ENCODE measurements around the gene SUSD6.

SUSD6 gene

DNA sequence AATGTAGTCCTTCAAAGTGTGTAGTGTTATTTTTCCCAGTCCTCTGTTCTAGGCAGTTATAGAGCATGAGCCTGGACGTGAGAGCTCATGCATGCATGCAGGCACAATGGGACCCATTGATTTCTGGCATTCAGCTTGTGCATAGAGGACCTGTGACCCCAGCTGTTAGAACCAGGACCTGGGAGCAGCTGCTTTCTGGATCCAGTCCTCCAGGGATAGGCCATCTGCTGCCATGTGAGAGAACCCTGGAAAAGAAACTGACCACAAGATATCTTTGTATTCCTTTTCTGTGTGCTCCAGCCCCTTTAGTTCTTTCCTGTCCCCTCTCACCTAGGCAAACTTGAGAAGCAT is 76.9 kb downstream of the SUSD6 start:
- DNase-seq (ENCODE audit: low read depth, low spot score), result no peak

DNA sequence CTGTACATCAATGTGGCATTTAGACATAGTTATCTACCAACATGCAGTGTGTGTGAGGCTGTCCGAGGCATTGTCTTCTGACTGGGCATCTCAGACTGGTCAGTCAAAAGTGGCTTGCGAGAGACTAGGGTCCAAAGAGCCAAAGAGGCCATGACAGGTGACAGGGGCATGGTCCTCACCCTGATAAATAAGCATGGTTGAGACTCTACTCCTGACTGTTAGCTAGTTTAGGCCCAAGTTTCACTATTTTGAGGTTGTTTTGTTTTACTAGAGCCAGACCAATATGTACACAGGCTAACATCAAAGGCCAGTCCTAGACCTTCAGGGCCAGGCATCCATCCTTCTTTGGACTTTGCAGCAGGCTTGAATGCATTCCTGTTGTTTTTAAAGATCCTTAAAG is 78.6 kb downstream of the SUSD6 start:
- H3K4me3 ChIP-seq (ENCODE audit: insufficient read length, low read depth), result no peak overlapping the region
- TF ChIP-seq ZNF274 (IDR thresholded peaks at IDR 0.05; ENCODE audit: low read depth, low read length) (no peak), SUZ12 (IDR thresholded peaks at IDR 0.05; ENCODE audit: extremely low read depth, insufficient read depth, insufficient read length) (no peak), YY1 (IDR thresholded peaks at IDR 0.05; ENCODE audit: insufficient read depth, insufficient read length) (no peak)

More for the DNA sequence above, 76.9 kb downstream of the SUSD6 start:
- peaks cover 2% of the 10 kb centered on the region for H3K4me1 ChIP-seq (ENCODE audit: insufficient read depth, insufficient read length)
- H3K9ac ChIP-seq (ENCODE audit: insufficient read length, low read depth), result no peak overlapping the region
- no peak for TF ChIP-seq YY1 (IDR thresholded peaks at IDR 0.05; ENCODE audit: insufficient read depth, insufficient read length)
- H3K36me3 ChIP-seq (ENCODE audit: insufficient read depth, insufficient read length, low read length), result no peaks in the 10 kb centered on the region
- H3K27me3 ChIP-seq (ENCODE audit: insufficient read depth, insufficient read length), result no peaks in the 10 kb centered on the region
- no peaks in the 10 kb centered on the region for H3K9me3 ChIP-seq (ENCODE audit: insufficient read depth, low read length)
- H3K4me3 ChIP-seq (ENCODE audit: insufficient read length, low read depth), result no peak overlapping the region

DNA sequence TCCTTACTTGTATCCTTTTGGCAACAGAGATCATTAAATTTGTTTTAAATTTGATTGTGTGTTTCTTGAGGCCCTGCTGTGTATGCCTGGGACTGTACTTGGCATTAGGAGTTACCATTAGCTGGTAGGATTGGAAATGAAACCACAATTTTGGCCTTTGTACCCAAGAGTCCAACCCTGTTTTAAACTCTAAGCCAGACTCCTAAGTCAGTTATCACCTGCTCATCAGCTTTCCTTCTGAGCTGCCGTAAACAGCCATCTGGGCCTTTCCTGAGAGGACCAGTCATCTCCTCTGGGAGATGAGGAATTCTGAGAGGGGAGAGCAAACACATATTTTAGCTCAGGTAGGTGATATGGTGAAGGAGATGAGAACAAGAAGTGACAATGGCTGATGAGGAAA is 81.2 kb downstream of the SUSD6 start:
- Histone ChIP-seq H3K4me3 (ENCODE audit: insufficient read length, low read depth) (no peak overlapping the region), H3K27me3 (ENCODE audit: insufficient read depth, insufficient read length) (no peaks in the 10 kb centered on the region), H3K36me3 (ENCODE audit: insufficient read depth, insufficient read length, low read length) (no peaks in the 10 kb centered on the region), H3K9me3 (ENCODE audit: insufficient read depth, low read length) (no peaks in the 10 kb centered on the region), H3K9ac (ENCODE audit: insufficient read length, low read depth) (no peak overlapping the region), H3K4me1 (ENCODE audit: insufficient read depth, insufficient read length) (peaks cover 7% of the 10 kb centered on the region)
- DNase-seq (ENCODE audit: low read depth, low spot score), result no peak
- no peak for TF ChIP-seq ZNF274 (IDR thresholded peaks at IDR 0.05; ENCODE audit: low read depth, low read length)
- no peak for TF ChIP-seq YY1 (IDR thresholded peaks at IDR 0.05; ENCODE audit: insufficient read depth, insufficient read length)
- no peak for TF ChIP-seq SUZ12 (IDR thresholded peaks at IDR 0.05; ENCODE audit: extremely low read depth, insufficient read depth, insufficient read length)

More for the DNA sequence above, 78.6 kb downstream of the SUSD6 start:
- no peak overlapping the region for H3K9ac ChIP-seq (ENCODE audit: insufficient read length, low read depth)
- H3K27me3 ChIP-seq (ENCODE audit: insufficient read depth, insufficient read length), result no peaks in the 10 kb centered on the region
- no peak for DNase-seq (ENCODE audit: low read depth, low spot score)
- H3K36me3 ChIP-seq (ENCODE audit: insufficient read depth, insufficient read length, low read length), result no peaks in the 10 kb centered on the region
- no peaks in the 10 kb centered on the region for H3K9me3 ChIP-seq (ENCODE audit: insufficient read depth, low read length)
- H3K4me1 ChIP-seq (ENCODE audit: insufficient read depth, insufficient read length), result peaks cover 5% of the 10 kb centered on the region

DNA sequence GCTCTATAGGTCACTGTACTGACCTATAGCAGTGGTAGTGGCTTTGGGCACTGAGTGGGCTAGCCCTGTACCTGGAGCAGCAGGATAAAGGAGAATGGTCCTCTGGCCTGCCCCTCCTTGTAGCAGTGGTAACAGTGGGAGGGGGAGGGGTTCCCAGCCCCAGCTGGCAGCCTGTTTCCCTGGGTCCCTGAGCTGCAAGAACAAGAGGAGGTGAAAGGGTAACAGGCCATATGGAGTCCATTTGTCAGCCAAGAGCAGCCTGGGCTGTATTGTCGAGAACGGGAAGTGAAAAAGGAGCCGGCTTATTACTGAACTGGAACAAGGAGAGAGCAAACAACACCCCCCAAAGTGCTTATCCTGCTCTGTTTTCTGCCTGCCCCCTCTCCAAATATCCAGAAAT is 81.7 kb downstream of the SUSD6 start:
- no peak for DNase-seq (ENCODE audit: low read depth, low spot score)
- H3K4me1 ChIP-seq (ENCODE audit: insufficient read depth, insufficient read length), result peaks cover 7% of the 10 kb centered on the region
- TF ChIP-seq ZNF274 (IDR thresholded peaks at IDR 0.05; ENCODE audit: low read depth, low read length), result no peak
- no peak for TF ChIP-seq SUZ12 (IDR thresholded peaks at IDR 0.05; ENCODE audit: extremely low read depth, insufficient read depth, insufficient read length)
- TF ChIP-seq YY1 (IDR thresholded peaks at IDR 0.05; ENCODE audit: insufficient read depth, insufficient read length), result no peak
- no peaks in the 10 kb centered on the region for H3K27me3 ChIP-seq (ENCODE audit: insufficient read depth, insufficient read length)
- H3K9me3 ChIP-seq (ENCODE audit: insufficient read depth, low read length), result no peaks in the 10 kb centered on the region
- H3K9ac ChIP-seq (ENCODE audit: insufficient read length, low read depth), result no peak overlapping the region
- no peak overlapping the region for H3K4me3 ChIP-seq (ENCODE audit: insufficient read length, low read depth)
- no peaks in the 10 kb centered on the region for H3K36me3 ChIP-seq (ENCODE audit: insufficient read depth, insufficient read length, low read length)

DNA sequence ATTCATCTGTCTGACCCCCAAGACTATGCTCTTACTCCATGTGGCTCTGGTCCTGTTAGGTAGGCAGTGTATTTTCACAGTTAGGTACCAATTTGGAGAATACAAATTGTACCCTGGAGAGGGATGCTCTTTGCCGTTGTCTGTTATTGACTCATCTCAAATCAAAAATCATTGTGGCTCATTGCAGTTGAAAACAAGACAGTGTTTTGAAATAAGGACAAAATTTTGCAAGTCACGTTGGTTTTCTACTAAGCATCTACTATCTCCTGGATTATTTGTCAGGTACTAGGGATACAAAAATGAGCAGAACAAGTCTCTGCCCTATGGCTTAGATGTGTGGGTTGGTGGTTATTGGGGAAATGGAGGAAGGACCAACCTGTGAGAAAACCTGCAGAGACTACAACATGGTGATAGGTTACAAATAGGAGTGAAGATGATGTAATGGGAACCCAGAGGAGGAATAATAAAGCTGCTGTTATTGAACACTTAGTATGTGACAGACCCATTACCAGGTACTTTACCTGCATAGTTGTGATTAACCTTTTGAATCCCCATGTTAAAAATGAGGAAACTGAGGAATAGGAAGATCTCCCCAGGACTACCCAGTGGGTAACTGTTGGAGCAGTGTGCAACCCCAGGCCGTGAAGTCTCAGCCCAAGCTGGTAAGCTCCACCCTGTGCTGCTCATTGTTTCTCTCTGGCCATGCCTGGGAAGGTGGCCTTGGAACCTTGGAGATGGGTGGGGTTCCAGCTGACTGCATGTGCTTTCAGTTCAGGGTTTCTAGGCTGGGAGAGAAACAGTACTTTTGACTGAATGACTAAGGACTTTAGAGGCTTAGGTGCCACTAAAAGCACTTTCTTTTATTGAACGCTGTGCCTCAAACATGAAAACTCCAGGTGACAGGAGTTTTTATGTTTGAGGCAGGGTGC is 82.7 kb downstream of the SUSD6 start:
- no peak overlapping the region for H3K4me3 ChIP-seq (ENCODE audit: insufficient read length, low read depth)
- no peaks in the 10 kb centered on the region for H3K27me3 ChIP-seq (ENCODE audit: insufficient read depth, insufficient read length)
- no peak for TF ChIP-seq YY1 (IDR thresholded peaks at IDR 0.05; ENCODE audit: insufficient read depth, insufficient read length)
- no peak for TF ChIP-seq ZNF274 (IDR thresholded peaks at IDR 0.05; ENCODE audit: low read depth, low read length)
- no peak for TF ChIP-seq SUZ12 (IDR thresholded peaks at IDR 0.05; ENCODE audit: extremely low read depth, insufficient read depth, insufficient read length)
- H3K4me1 ChIP-seq (ENCODE audit: insufficient read depth, insufficient read length), result peaks cover 7% of the 10 kb centered on the region
- no peaks in the 10 kb centered on the region for H3K36me3 ChIP-seq (ENCODE audit: insufficient read depth, insufficient read length, low read length)
- DNase-seq (ENCODE audit: low read depth, low spot score), result no peak
- H3K9ac ChIP-seq (ENCODE audit: insufficient read length, low read depth), result no peak overlapping the region
- H3K9me3 ChIP-seq (ENCODE audit: insufficient read depth, low read length), result no peaks in the 10 kb centered on the region

DNA sequence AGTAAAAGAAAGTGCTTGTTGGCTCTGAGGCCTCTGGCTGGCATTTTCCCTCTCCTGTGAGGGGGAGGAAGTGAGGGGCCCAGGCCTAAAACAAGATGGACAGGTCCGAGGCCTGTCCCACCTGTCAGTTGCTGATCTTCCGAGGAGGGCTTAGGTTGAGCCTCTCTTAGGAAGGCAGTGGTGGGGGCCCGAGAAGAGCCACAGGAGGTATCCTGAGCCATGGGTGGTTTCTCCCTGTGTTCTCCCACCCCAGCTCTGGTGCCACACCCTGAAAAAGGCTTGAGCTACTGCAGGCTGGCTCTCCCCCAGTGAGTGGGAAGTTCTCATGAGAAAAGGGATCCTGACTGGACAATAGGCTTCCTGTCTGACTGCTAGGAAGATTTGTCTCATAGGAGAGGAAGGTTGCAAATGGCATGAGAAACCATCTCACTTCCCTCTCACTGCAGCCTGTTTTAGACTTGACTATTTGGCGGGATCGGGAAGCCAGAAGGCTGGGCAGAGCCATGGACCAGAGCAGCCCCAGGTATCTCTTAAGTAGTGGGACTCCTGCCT is 83.4 kb downstream of the SUSD6 start:
- Histone ChIP-seq H3K4me1 (ENCODE audit: insufficient read depth, insufficient read length) (peaks cover 7% of the 10 kb centered on the region), H3K27me3 (ENCODE audit: insufficient read depth, insufficient read length) (no peaks in the 10 kb centered on the region), H3K9me3 (ENCODE audit: insufficient read depth, low read length) (no peaks in the 10 kb centered on the region), H3K36me3 (ENCODE audit: insufficient read depth, insufficient read length, low read length) (no peaks in the 10 kb centered on the region), H3K4me3 (ENCODE audit: insufficient read length, low read depth) (no peak overlapping the region), H3K9ac (ENCODE audit: insufficient read length, low read depth) (no peak overlapping the region)
- no peak for TF ChIP-seq YY1 (IDR thresholded peaks at IDR 0.05; ENCODE audit: insufficient read depth, insufficient read length)
- TF ChIP-seq ZNF274 (IDR thresholded peaks at IDR 0.05; ENCODE audit: low read depth, low read length), result no peak
- TF ChIP-seq SUZ12 (IDR thresholded peaks at IDR 0.05; ENCODE audit: extremely low read depth, insufficient read depth, insufficient read length), result no peak
- DNase-seq (ENCODE audit: low read depth, low spot score), result no peak

DNA sequence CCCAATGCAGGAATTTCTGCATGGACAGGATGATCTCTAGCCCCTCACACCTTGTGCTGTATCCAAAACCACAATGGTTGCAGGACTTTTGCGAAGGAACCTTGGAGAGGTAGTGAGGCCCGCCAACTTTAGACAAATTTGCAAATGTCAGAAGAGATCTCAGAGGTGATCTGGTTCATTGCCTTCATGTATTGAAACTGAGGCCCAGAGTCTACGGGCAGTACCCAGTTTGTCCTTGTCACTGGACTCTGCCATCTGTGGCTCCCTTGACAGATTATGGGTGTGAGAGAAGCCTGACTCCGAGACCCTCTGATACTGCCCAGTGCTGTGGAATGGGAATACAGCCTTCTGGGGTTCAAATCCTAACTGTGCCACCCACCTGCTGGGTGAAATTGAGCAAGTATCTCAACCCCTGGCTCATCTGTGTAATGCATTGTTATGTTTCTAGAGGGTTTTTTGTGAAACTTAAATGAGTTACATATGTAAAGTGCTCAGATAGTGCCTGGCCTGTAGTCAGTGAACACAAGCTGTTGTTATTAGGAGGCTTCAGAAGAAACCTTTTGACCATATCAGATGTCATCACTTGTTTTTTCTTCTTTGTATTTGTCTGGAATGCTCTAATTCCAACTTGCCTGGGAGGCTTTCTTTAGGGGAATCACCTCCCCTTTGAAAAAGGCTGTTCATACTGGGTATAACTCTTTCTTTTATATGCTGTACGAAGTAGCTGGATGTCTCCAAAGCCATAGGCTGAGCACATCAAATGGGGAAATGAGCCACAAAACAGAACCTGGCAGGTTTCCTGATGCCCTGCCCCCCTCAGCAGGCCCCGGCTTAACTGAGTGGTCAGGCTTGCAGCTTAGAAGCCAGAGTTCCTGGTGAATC is 84.2 kb downstream of the SUSD6 start:
- Histone ChIP-seq H3K4me1 (ENCODE audit: insufficient read depth, insufficient read length) (peaks cover 7% of the 10 kb centered on the region), H3K4me3 (ENCODE audit: insufficient read length, low read depth) (no peak overlapping the region), H3K9ac (ENCODE audit: insufficient read length, low read depth) (no peak overlapping the region), H3K9me3 (ENCODE audit: insufficient read depth, low read length) (no peaks in the 10 kb centered on the region), H3K27me3 (ENCODE audit: insufficient read depth, insufficient read length) (no peaks in the 10 kb centered on the region), H3K36me3 (ENCODE audit: insufficient read depth, insufficient read length, low read length) (no peaks in the 10 kb centered on the region)
- DNase-seq (ENCODE audit: low read depth, low spot score), result no peak
- TF ChIP-seq SUZ12 (IDR thresholded peaks at IDR 0.05; ENCODE audit: extremely low read depth, insufficient read depth, insufficient read length), result no peak
- no peak for TF ChIP-seq YY1 (IDR thresholded peaks at IDR 0.05; ENCODE audit: insufficient read depth, insufficient read length)
- TF ChIP-seq ZNF274 (IDR thresholded peaks at IDR 0.05; ENCODE audit: low read depth, low read length), result no peak

All from NT2/D1 (cell line).